GM21619 (cell line): ENCODE measurements around the gene IL17RD.

Experiments
- ATAC-seq: cut with Tn5 transposase; IDR thresholded peaks from one replicate; pipeline ENCODE4 v1.9.1; 2021; ENCODE audit not compliant: unreplicated experiment

Gene IL17RD

GRCh38 chr3:57131210-57131588, 34.0 kb downstream of the IL17RD start:
- ATAC-seq: no peak

- ATAC-seq: no peak
Measured at GRCh38 chr3:57130571-57131209, 34.5 kb downstream of the IL17RD start.

GRCh38 chr3:57128826-57129667, 36.1 kb downstream of the IL17RD start:
- no peak for ATAC-seq

- ATAC-seq: no peak
Measured at GRCh38 chr3:57127891-57128518, 37.1 kb downstream of the IL17RD start.

GRCh38 chr3:57126244-57126643, 38.9 kb downstream of the IL17RD start:
- ATAC-seq: no peak

GRCh38 chr3:57120451-57121174, 44.5 kb downstream of the IL17RD start:
- ATAC-seq: no peak

GRCh38 chr3:57120040-57120439, 45.1 kb downstream of the IL17RD start:
- ATAC-seq: no peak

- ATAC-seq: no peak
Measured at GRCh38 chr3:57118254-57118653, 46.9 kb downstream of the IL17RD start.

- no peak for ATAC-seq
Measured at GRCh38 chr3:57116501-57116900, 48.7 kb downstream of the IL17RD start.

- no peak for ATAC-seq
Measured at GRCh38 chr3:57112206-57112605, 52.9 kb downstream of the IL17RD start.

- no peak for ATAC-seq
Measured at GRCh38 chr3:57110798-57111197, 54.4 kb downstream of the IL17RD start.

GRCh38 chr3:57110214-57110613, 54.9 kb downstream of the IL17RD start:
- no peak for ATAC-seq

- no peak for ATAC-seq
Measured at GRCh38 chr3:57109437-57110199, 55.5 kb downstream of the IL17RD start.

- ATAC-seq: no peak
Measured at GRCh38 chr3:57108684-57109083, 56.5 kb downstream of the IL17RD start.

- ATAC-seq: no peak
Measured at GRCh38 chr3:57105585-57105984, 59.6 kb downstream of the IL17RD start.

GRCh38 chr3:57100046-57100695, 65.0 kb downstream of the IL17RD start:
- peak; percentile 65 for ATAC-seq

GRCh38 chr3:57098418-57099310, 66.5 kb downstream of the IL17RD start:
- no peak for ATAC-seq

- no peak for ATAC-seq
Measured at GRCh38 chr3:57097536-57097935, 67.6 kb downstream of the IL17RD start.

- no peak for ATAC-seq
Measured at GRCh38 chr3:57095363-57095762, 69.8 kb downstream of the IL17RD start.
